ENCODE data around the gene RPS6KA2. TPM values are rescaled to one million over a fixed set of nuclear protein-coding genes. Genes with fewer than 3 reads are reported as not detected.

Gene RPS6KA2
- total RNA-seq, 4 donors from 2014 or later: 43.9 to 161 (median 82.7) TPM

DNA sequence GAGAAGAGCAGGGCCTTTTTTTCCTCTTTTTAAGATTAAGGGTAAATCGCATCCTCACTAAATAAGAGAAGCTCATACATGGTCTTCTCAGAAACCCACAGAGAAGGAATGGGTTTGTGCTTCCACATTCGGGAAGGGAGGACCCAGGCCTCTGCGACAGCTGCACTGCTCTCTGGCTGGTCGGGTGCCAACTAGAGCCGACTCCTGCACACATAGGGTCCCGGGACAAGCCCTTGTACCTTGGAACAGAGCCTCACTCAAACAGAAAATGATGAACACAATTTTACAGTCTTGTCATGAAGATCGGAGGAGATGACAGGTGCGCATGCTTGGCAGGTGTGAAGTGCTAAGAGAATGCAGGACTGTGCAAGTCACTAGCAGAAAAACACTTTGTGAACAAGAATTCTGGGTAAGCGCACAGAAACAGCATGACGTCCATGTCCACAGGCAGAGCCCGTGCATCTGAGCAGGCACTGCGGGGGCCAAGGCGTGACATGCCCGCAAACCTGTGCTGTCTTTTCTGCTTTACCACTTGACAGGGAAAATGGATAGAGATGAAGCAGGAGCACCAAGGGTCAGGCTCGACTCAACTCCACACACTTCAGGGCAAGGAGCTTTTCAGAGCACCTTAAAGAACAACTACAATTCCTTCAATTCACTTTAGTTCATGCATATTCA is 143.3 kb downstream of the RPS6KA2 start:
- TF ChIP-seq, protein P1, sequence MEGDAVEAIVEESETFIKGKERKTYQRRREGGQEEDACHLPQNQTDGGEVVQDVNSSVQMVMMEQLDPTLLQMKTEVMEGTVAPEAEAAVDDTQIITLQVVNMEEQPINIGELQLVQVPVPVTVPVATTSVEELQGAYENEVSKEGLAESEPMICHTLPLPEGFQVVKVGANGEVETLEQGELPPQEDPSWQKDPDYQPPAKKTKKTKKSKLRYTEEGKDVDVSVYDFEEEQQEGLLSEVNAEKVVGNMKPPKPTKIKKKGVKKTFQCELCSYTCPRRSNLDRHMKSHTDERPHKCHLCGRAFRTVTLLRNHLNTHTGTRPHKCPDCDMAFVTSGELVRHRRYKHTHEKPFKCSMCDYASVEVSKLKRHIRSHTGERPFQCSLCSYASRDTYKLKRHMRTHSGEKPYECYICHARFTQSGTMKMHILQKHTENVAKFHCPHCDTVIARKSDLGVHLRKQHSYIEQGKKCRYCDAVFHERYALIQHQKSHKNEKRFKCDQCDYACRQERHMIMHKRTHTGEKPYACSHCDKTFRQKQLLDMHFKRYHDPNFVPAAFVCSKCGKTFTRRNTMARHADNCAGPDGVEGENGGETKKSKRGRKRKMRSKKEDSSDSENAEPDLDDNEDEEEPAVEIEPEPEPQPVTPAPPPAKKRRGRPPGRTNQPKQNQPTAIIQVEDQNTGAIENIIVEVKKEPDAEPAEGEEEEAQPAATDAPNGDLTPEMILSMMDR (IDR thresholded peaks at IDR 0.05; ENCODE audit: low read depth): no peak

DNA sequence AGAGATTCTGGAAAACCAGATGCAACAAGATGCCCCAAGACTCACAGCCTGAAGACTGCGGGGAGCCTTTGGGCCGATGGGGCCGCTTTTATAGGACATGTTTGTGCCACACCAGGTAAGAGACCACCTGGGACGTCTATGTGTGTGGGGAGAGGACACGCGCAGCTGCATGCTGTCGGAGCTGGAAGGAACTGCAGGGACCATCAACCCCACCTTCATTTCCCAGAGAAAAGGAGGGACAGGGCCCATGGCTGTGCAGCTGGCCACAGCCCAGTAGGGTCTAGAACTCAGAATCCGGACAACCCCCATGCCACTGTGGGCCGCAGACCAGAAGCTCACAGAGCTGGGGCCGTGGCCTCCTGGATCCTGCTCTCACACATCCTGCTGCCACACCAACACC is 144.0 kb downstream of the RPS6KA2 start:
- TF ChIP-seq, protein P1 (IDR thresholded peaks at IDR 0.05; ENCODE audit: low read depth): no peak

DNA sequence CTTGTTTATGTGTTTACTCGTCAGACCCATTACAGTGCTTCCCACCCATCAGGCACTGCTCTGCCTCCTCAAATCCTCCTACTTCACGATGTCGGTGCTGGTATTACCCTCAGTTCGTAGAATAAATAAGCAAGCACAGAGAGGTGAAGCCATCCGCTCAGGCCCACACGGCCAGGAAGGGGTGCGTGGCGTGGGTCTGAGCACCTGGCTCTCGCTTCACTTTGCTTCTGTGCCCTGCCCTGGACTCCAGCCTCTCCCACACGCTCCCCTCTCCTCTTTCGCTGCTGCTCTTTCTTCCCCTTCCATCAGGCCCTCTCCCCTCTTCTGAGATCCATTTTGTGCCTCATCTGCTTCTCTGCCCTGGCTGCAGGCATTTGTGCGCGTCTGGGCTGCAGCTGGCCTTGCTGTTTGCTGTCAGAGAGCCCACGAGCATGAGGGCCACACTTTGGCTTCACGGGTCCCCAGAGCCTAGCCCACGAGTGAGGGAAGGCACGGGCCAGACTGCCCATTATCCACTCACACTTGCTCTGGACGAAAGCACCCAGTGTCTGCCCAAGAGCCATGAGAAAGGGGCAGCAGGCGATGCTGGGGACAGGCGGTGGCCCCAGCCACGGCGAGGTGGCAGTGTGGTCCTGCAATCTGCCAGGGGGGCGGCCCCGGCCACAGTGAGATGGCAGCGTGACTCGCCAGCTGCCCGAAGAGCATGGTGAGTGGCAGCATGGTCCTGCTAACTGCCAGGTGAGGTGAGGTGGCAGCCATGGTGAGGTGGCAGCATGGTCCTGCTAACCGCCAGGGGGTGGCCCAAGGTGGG is 148.1 kb downstream of the RPS6KA2 start:
- TF ChIP-seq, protein P1 (IDR thresholded peaks at IDR 0.05; ENCODE audit: low read depth): no peak

DNA sequence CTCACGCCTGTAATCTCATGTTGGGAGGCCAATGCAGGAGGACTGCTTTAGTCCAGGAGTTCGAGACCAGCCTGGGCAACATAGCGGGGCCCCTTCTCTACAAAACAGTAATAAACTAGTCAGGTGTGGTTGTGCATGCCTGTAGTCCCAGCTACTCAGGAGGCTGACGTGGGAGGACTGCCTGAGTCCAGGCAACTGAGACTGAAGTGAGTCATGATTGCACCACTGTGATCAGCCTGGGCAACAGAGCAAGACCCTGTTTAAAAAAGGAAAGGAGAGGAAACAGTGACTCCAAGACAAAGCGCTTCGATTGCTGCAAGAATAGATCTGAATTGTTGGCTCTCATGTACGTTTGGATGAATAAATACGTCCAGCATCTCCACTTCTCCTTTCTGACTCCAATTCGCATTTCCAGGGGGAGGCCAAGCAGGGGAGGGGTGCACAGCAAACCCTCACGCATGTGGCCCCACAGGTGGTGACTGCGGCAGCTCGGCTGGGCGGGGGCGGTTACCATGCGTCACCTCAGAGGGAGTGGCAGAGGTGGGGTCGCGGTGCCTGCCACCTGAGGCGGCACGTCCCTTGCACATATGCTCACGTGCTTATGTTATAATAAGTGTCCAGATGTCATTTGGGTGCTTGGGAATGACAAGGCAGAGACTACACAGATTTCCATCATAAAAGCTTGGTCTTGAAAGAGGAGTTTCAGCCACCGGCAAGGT is 149.2 kb downstream of the RPS6KA2 start:
- TF ChIP-seq, protein P1 (IDR thresholded peaks at IDR 0.05; ENCODE audit: low read depth): no peak

DNA sequence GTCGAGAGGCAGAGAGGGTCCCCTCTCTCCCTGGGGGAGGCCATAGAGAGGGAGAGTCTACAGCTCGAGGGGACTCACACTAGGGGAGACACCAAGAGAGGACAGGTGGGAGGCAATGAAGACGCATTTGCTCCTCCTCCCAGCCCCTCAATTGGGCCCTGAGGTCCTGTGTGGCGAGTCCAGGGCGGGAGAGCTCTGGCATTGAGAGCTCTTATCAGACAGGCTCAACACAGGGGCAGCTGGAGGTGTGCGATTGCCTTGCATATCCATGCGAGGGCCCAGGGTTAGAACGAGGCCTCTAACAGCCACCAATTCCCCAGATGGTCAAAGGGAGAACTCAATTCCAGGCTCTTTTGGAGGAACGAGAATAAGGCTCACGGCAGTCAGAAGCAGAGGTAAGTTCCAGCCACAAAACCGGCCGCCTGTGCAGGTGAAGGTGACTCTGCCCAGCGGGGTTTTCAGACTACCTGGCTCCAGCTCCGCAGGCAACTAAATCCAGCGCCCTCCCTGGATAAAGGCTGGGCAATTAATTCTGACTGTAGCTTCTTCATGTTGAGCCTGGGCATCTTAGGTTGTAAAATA is 150.3 kb downstream of the RPS6KA2 start:
- TF ChIP-seq, protein P1 (IDR thresholded peaks at IDR 0.05; ENCODE audit: low read depth): no peak

DNA sequence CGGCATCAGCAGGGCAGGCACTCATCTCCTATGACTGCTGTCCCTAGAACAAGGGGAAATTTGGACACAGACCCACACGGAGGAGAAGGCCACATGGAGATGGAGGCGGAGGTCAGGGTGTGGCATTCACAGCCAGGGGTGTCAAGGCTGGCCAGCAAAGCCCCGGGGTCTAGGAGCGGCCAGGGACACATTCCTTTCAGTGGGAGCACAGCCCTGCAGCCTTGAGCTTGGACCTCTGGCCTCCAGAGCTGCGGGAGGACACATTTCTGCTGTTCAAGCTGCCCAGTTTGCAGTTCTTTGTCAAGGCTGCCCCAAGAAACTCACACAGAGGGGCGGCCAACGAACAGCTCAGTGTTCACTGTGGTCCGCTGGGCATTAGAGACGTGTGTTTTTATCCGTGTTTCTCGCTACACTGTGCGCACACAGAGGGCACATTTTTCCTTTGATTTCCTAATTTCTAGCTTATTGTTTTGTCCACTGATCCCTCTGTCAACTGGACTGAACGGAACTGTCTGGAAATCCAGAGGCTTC is 150.9 kb downstream of the RPS6KA2 start:
- TF ChIP-seq, protein P1 (IDR thresholded peaks at IDR 0.05; ENCODE audit: low read depth): no peak

Data from subcutaneous adipose tissue (tissue), 4 donors.